Choroid plexus epithelial cell (primary cell): ENCODE results near the gene HSFX2.
"Not testable (repeated sequence)": the region's sequence is repeated elsewhere in the genome, so short reads cannot be mapped to it uniquely, and the experiment has no call there.

Source experiments
- DNase-seq: peaks from one replicate; pipeline ENCODE4 v3.0.0-alpha.2; 2010; ENCODE audit warnings: low read depth
- H3K4me3 ChIP-seq: 2 replicates; pipeline ENCODE4 v1.5.1; 2011; ENCODE audit warnings: low read depth, mild to moderate bottlenecking, control low read depth, low read length, moderate library complexity
- CTCF ChIP-seq: conservative IDR thresholded peaks from 2 replicates; pipeline ENCODE4 v1.5.1; 2011; ENCODE audit warnings: low read depth, mild to moderate bottlenecking, control low read depth, inconsistent platforms, low read length, moderate library complexity

HSFX2 gene

GRCh38 chrX:149595214-149595613, at the start of gene HSFX2:
Gene HSFX2, minus strand, starts transcription at chrX:149595314. Its CDS starts 614 bp downstream, at chrX:149594700.
- DNase-seq, H3K4me3 ChIP-seq: not testable (repeated sequence)

GRCh38 chrX:149643496-149643895, 48.4 kb upstream of the HSFX2 start:
- H3K4me3 ChIP-seq = no peak overlapping the region
- no peak for TF ChIP-seq CTCF
- no peak for DNase-seq

GRCh38 chrX:149641835-149642234, 46.7 kb upstream of the HSFX2 start:
- TF ChIP-seq CTCF = no peak
- DNase-seq = no peak
- no peak overlapping the region for H3K4me3 ChIP-seq

GRCh38 chrX:149641432-149641831, 46.3 kb upstream of the HSFX2 start:
- no peak overlapping the region for H3K4me3 ChIP-seq
- no peak for TF ChIP-seq CTCF
- DNase-seq = no peak

GRCh38 chrX:149639568-149639967, 44.5 kb upstream of the HSFX2 start:
- no peak for DNase-seq
- H3K4me3 ChIP-seq = no peak overlapping the region
- TF ChIP-seq CTCF = no peak

- DNase-seq = peak; percentile 8
- TF ChIP-seq CTCF = no peak
- H3K4me3 ChIP-seq = no peak overlapping the region
Observed at GRCh38 chrX:149638860-149639259, 43.7 kb upstream of the HSFX2 start.

GRCh38 chrX:149633511-149633910, 38.4 kb upstream of the HSFX2 start:
- H3K4me3 ChIP-seq = no peak overlapping the region
- no peak for TF ChIP-seq CTCF
- DNase-seq = no peak
